Mammary epithelial cell (primary cell): ENCODE data around the gene TMA7.

ENCODE experiments used
- CTCF ChIP-seq, 2 donors: IDR thresholded peaks in 1 of 2; conservative IDR thresholded peaks in 1 of 2; 2 replicates each; pipeline ENCODE4 v1.5.1; 2011 to 2012; ENCODE audit warnings: inconsistent platforms in 2 of 2, low read length in 2 of 2, mild to moderate bottlenecking in 2 of 2, control low read depth in 1 of 2, low read depth in 1 of 2; ENCODE audit not compliant: insufficient read depth in 1 of 2; ENCODE audit errors: extremely low read depth in 1 of 2
- EZH2 ChIP-seq: IDR thresholded peaks from 2 replicates; pipeline ENCODE4 v1.6.1; 2012; ENCODE audit warnings: low read length, inconsistent platforms, borderline replicate concordance

GRCh38 chr3:48418651-48419050 is 21.4 kb upstream of the TMA7 start:
- TF ChIP-seq EZH2 (no peak), CTCF (conservative IDR thresholded peaks at IDR 0.05 in 1 of 2, IDR thresholded peaks at IDR 0.05 in 1 of 2; ENCODE audit: extremely low read depth in 1 of 2, insufficient read depth in 1 of 2, low read depth in 1 of 2, low read length in 2 of 2) (no peak)
